Mesendoderm (in vitro differentiated cells): ENCODE data around the gene ICE1.

Experiments used
- DNase-seq: peaks from one replicate; pipeline ENCODE4 v3.0.0; 2013
- H2AK5ac ChIP-seq: 2 replicates; pipeline ENCODE4 v1.6.1; 2013; ENCODE audit warnings: low read length, inconsistent platforms
- H2BK120ac ChIP-seq: 2 replicates; pipeline ENCODE4 v1.6.1; 2013; ENCODE audit warnings: low read depth, mild to moderate bottlenecking, low read length, moderate library complexity, mixed read lengths
- H2BK15ac ChIP-seq: replicated peaks from 2 replicates; pipeline ENCODE4 v1.6.1; 2013; ENCODE audit warnings: low read depth, mild to moderate bottlenecking, moderate library complexity
- H2BK5ac ChIP-seq: 2 replicates; pipeline ENCODE4 v1.6.1; 2013; ENCODE audit warnings: low read length, inconsistent platforms
- H3K18ac ChIP-seq: 2 replicates; pipeline ENCODE4 v1.6.1; 2013; ENCODE audit warnings: mild to moderate bottlenecking, low read length, mixed read lengths
- H3K23ac ChIP-seq: one replicate; pipeline ENCODE4 v1.6.1; 2013; ENCODE audit warnings: low read length
- H3K27ac ChIP-seq: 2 replicates; pipeline ENCODE4 v1.5.1; 2013; ENCODE audit warnings: low read depth, mild to moderate bottlenecking, inconsistent platforms, low read length, moderate library complexity
- H3K27me3 ChIP-seq: 2 replicates; pipeline ENCODE4 v1.6.1; 2013; ENCODE audit warnings: low read length, control low read depth, mild to moderate bottlenecking, inconsistent platforms; ENCODE audit not compliant: insufficient read depth, poor library complexity
- H3K36me3 ChIP-seq: 2 replicates; pipeline ENCODE4 v1.6.1; 2013; ENCODE audit warnings: low read length, inconsistent platforms; ENCODE audit not compliant: control insufficient read depth, insufficient read depth
- H3K4ac ChIP-seq: one replicate; pipeline ENCODE4 v1.6.1; 2013; ENCODE audit warnings: low read depth, mild to moderate bottlenecking, low read length, moderate library complexity
- H3K4me1 ChIP-seq: 2 replicates; pipeline ENCODE4 v1.6.1; 2013; ENCODE audit warnings: low read depth, low read length, inconsistent platforms; ENCODE audit not compliant: control insufficient read depth
- H3K4me2 ChIP-seq: 2 replicates; pipeline ENCODE4 v1.6.1; 2013; ENCODE audit warnings: low read length
- H3K4me3 ChIP-seq: 2 replicates; pipeline ENCODE4 v1.5.1; 2013; ENCODE audit warnings: mild to moderate bottlenecking, low read length
- H3K56ac ChIP-seq: one replicate; pipeline ENCODE4 v1.6.1; 2013; ENCODE audit warnings: low read length
- H3K79me1 ChIP-seq: 2 replicates; pipeline ENCODE4 v1.6.1; 2013; ENCODE audit warnings: low read length, inconsistent platforms
- H3K79me2 ChIP-seq: 2 replicates; pipeline ENCODE4 v1.6.1; 2013; ENCODE audit warnings: mild to moderate bottlenecking, low read length; ENCODE audit not compliant: control insufficient read depth, insufficient read depth
- H3K9ac ChIP-seq: 2 replicates; pipeline ENCODE4 v1.6.1; 2013; ENCODE audit warnings: low read length, inconsistent platforms
- H4K5ac ChIP-seq: one replicate; pipeline ENCODE4 v1.6.1; 2013; ENCODE audit warnings: low read length
- H4K8ac ChIP-seq: one replicate; pipeline ENCODE4 v1.6.1; 2013; ENCODE audit warnings: low read depth, mild to moderate bottlenecking, control low read depth, low read length, moderate library complexity
- WGBS: extraction: QIAGEN DNeasy Blood & Tissue Kit; methylation state at CpG from one replicate; pipeline ENCODE4 v1.1.7; 2013; ENCODE audit warnings: low lambda C conversion rate, missing lambda C conversion rate; ENCODE audit not compliant: insufficient coverage; ENCODE audit errors: extremely low coverage; 5-methylcytosine and 5-hydroxymethylcytosine counted together

The ICE1 gene

DNA sequence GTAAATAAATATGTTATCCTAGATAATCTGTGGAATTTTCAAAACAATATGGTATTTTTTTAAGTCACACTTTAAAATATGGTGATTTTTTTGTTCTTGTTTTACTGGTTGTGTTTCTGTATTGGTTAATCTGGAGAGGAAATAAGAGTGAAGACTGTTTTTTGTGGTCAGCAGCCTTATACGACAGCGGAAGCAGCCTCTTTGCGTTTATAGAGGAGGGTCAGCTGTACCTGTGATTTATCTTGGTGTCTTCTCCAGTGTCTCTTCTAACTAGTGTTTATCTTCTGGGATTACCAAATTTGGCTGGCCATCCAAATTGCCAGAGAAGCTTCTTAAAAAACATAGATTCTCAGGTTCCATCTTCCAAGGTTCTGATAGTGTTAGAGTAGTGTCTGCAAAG lies 58.7 kb downstream of the ICE1 start:
- Histone ChIP-seq H3K18ac (no peak overlapping the region), H3K27me3 (no peaks in the 10 kb centered on the region), H3K36me3 (no peaks in the 10 kb centered on the region), H3K4me3 (no peak overlapping the region), H3K9ac (no peak overlapping the region), H3K79me1 (peaks cover 2% of the 10 kb centered on the region), H4K8ac (no peak overlapping the region), H2AK5ac (no peak overlapping the region), H4K5ac (no peak overlapping the region), H3K4me1 (no peaks in the 10 kb centered on the region), H3K27ac (no peak overlapping the region), H3K23ac (no peak overlapping the region), H3K79me2 (no peaks in the 10 kb centered on the region), H2BK15ac (no peak overlapping the region), H2BK5ac (no peak overlapping the region), H3K56ac (no peak overlapping the region), H3K4me2 (no peak overlapping the region), H3K4ac (no peak overlapping the region), H2BK120ac (no peak overlapping the region)
- no CpG with 5 or more reads among the region's 3 CpGs for WGBS
- DNase-seq = no peak

DNA sequence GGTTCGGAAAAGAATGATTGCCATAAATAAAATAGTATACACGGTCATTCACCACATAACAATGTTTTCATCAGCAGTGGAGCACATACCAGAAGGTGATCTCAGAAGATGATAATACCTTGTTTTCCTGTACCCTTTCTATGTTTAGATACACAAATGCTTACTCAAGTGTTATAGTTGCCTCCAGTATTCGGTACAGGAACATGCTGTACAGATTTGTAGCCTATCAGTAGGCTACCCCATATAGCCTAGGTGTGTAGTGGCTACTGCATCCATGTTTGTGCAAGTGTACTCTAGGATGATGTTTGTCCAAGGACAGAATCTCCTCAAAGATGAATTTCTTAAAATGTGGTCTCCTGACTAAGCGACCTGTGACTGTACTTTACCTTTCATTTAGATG lies 59.2 kb downstream of the ICE1 start:
- no peak overlapping the region for H2BK120ac ChIP-seq
- no peak overlapping the region for H3K23ac ChIP-seq
- DNase-seq = no peak
- H3K4ac ChIP-seq = no peak overlapping the region
- no peak overlapping the region for H2AK5ac ChIP-seq
- H2BK15ac ChIP-seq = no peak overlapping the region
- WGBS = no CpG with 5 or more reads among the region's 4 CpGs
- no peaks in the 10 kb centered on the region for H3K79me2 ChIP-seq
- H3K79me1 ChIP-seq = peaks cover 2% of the 10 kb centered on the region
- H3K27me3 ChIP-seq = no peaks in the 10 kb centered on the region
- H2BK5ac ChIP-seq = no peak overlapping the region
- no peaks in the 10 kb centered on the region for H3K36me3 ChIP-seq
- no peak overlapping the region for H3K4me3 ChIP-seq
- no peak overlapping the region for H4K8ac ChIP-seq
- no peak overlapping the region for H3K4me2 ChIP-seq
- no peak overlapping the region for H3K56ac ChIP-seq
- no peak overlapping the region for H4K5ac ChIP-seq
- no peak overlapping the region for H3K27ac ChIP-seq
- no peaks in the 10 kb centered on the region for H3K4me1 ChIP-seq
- no peak overlapping the region for H3K9ac ChIP-seq
- no peak overlapping the region for H3K18ac ChIP-seq

DNA sequence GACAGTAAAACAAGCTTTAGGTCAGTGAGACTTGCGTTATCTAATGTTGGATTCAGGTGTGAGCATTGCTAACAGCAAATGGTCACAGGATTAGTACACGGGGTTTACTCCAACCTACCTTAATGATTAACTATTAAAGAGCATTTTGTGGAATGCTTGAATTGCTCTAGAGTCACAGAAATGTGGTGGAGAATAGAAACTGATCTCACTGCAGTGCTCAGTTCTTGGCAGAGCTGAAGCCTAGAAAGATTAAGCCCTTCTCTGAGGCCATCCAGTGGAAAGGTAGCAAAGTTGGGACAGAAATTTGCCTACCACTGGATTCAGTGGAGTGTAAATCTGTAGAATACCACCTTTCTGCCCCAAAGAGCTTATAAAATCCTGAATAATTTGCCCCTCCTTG lies 60.9 kb downstream of the ICE1 start:
- Histone ChIP-seq H3K79me1 (peaks cover 2% of the 10 kb centered on the region), H2BK15ac (no peak overlapping the region), H3K27me3 (no peaks in the 10 kb centered on the region), H3K27ac (no peak overlapping the region), H3K9ac (no peak overlapping the region), H4K8ac (no peak overlapping the region), H3K79me2 (no peaks in the 10 kb centered on the region), H3K4ac (no peak overlapping the region), H3K4me3 (no peak overlapping the region), H2BK5ac (no peak overlapping the region), H3K36me3 (no peaks in the 10 kb centered on the region), H3K23ac (no peak overlapping the region), H2BK120ac (no peak overlapping the region), H3K56ac (no peak overlapping the region), H3K4me1 (no peaks in the 10 kb centered on the region), H3K4me2 (no peak overlapping the region), H3K18ac (no peak overlapping the region), H4K5ac (no peak overlapping the region), H2AK5ac (no peak overlapping the region)
- no CpG with 5 or more reads among the region's 2 CpGs for WGBS
- DNase-seq = no peak

DNA sequence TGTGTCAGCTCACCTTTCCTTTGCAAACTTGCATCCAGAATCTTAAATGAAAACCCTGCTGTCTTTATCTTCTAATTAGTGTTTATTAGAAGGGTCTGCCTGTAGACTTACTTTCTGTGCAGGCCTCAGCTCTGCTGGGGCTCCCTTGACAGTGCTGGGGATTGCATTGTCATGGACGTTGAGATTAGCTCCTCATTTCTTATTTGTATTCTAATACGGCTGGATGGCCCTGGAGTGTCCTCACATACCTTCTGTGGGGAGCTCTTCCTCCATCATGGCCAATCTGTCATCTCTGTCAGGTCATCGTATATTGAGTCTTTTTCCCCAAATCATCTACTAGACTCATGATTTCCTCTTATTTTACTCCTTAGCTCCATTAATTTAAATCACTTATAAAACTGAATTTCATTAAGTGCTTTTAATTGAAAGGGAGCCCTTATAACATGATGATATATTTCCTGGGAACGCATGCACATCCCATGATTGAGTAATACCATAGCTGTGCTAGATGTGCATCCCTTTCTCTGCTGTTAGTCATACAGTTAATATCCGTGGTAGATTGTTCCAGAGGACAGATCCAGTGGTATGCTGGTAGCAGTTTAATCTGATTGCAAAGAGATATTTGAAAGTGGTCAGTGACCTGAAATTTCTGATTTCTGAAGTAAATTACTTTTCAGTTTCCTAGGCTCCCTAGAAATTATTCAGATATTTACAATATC lies 61.6 kb downstream of the ICE1 start:
- Histone ChIP-seq H3K79me1 (peaks cover 2% of the 10 kb centered on the region), H3K4me3 (no peak overlapping the region), H3K27ac (no peak overlapping the region), H3K4me2 (no peak overlapping the region), H3K4me1 (no peaks in the 10 kb centered on the region), H3K79me2 (no peaks in the 10 kb centered on the region), H3K9ac (no peak overlapping the region), H2BK5ac (no peak overlapping the region), H3K18ac (no peak overlapping the region), H2BK120ac (no peak overlapping the region), H3K56ac (no peak overlapping the region), H2BK15ac (no peak overlapping the region), H3K4ac (no peak overlapping the region), H3K36me3 (no peaks in the 10 kb centered on the region), H3K27me3 (no peaks in the 10 kb centered on the region), H2AK5ac (no peak overlapping the region), H4K8ac (no peak overlapping the region), H3K23ac (no peak overlapping the region), H4K5ac (no peak overlapping the region)
- WGBS = no CpG with 5 or more reads among the region's 5 CpGs
- DNase-seq = peak; percentile 9

DNA sequence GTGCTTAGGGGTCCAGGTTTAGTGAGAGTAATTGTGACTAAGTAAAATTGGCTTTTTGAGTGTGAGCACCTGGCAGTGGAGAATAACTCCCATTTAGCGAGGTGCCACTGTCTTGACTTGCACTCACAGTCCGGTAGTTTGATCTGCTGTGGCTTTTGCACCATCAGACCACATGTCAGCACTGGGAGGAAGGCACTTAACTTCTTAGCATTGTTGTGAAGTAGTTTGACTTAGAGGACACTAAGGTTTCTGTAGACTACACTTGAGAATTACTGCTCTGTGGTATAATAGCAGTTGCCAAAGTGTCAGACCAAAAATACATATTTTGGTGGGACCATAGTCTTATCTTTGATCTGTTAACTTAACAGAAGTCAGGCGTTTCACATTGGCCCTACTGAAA lies 63.6 kb downstream of the ICE1 start:
- H3K79me2 ChIP-seq = no peaks in the 10 kb centered on the region
- no peak overlapping the region for H2AK5ac ChIP-seq
- DNase-seq = no peak
- H3K23ac ChIP-seq = no peak overlapping the region
- H3K27ac ChIP-seq = no peak overlapping the region
- no CpG with 5 or more reads among the region's 3 CpGs for WGBS
- H3K4ac ChIP-seq = no peak overlapping the region
- H3K4me1 ChIP-seq = no peaks in the 10 kb centered on the region
- H3K4me2 ChIP-seq = no peak overlapping the region
- no peak overlapping the region for H2BK15ac ChIP-seq
- H3K4me3 ChIP-seq = no peak overlapping the region
- H3K79me1 ChIP-seq = peaks cover 2% of the 10 kb centered on the region
- no peak overlapping the region for H4K5ac ChIP-seq
- H3K27me3 ChIP-seq = no peaks in the 10 kb centered on the region
- no peaks in the 10 kb centered on the region for H3K36me3 ChIP-seq
- no peak overlapping the region for H2BK120ac ChIP-seq
- no peak overlapping the region for H3K18ac ChIP-seq
- no peak overlapping the region for H3K9ac ChIP-seq
- H4K8ac ChIP-seq = no peak overlapping the region
- H2BK5ac ChIP-seq = no peak overlapping the region
- no peak overlapping the region for H3K56ac ChIP-seq
